ENCODE measurements around the gene RSPO3. TPM values are rescaled to one million over a fixed set of nuclear protein-coding genes. Genes with fewer than 3 reads are reported as not detected.

The RSPO3 gene
- total RNA-seq, 1 experiment from 2014 or later: 0.11 TPM

- peaks cover 10% of the 10 kb centered on the region for H3K27me3 Mint-ChIP-seq (ENCODE audit: insufficient read depth, unreplicated experiment)
- CTCF ChIA-PET: no interaction called here
- no TSS peak for BruUV-seq (replicated peaks)
- no peaks in the 10 kb centered on the region for H3K27me3 ChIP-seq (replicated peaks; ENCODE audit: control insufficient read depth, insufficient read depth, low read length)
- no peak overlapping the region for H3K27ac Mint-ChIP-seq (ENCODE audit: unreplicated experiment)
- peaks cover 6% of the 10 kb centered on the region for H3K4me1 Mint-ChIP-seq (ENCODE audit: low read depth, unreplicated experiment)
- DNase-seq: no peak
- H3K36me3 ChIP-seq (ENCODE audit: control insufficient read depth, insufficient read depth, low read length): no peaks in the 10 kb centered on the region
- no peaks in the 10 kb centered on the region for H3K36me3 Mint-ChIP-seq (ENCODE audit: insufficient read depth, unreplicated experiment)
- POLR2A ChIA-PET: no interaction called here
- no peaks in the 10 kb centered on the region for H3K4me1 ChIP-seq
- intact Hi-C loops (cut with micrococcal nuclease; ENCODE audit: unreplicated experiment): no loop called here
- H3K9me3 Mint-ChIP-seq (ENCODE audit: unreplicated experiment): no peaks in the 10 kb centered on the region
- TF ChIP-seq CTCF (IDR thresholded peaks at IDR 0.05; ENCODE audit: insufficient read depth in 1 of 2, low read depth in 1 of 2, low read length in 1 of 2, severe bottlenecking in 1 of 2, unreplicated experiment in 1 of 2): no peak
- no peaks in the 10 kb centered on the region for H3K9me3 ChIP-seq
- H3K4me3 Mint-ChIP-seq (ENCODE audit: unreplicated experiment): no peak overlapping the region
- H3K4me3 ChIP-seq (ENCODE audit: low read depth, low read length): no peak overlapping the region
These were observed 62.0 kb downstream of the RSPO3 start for GRCh38 chr6:127180426-127180825.

DNA sequence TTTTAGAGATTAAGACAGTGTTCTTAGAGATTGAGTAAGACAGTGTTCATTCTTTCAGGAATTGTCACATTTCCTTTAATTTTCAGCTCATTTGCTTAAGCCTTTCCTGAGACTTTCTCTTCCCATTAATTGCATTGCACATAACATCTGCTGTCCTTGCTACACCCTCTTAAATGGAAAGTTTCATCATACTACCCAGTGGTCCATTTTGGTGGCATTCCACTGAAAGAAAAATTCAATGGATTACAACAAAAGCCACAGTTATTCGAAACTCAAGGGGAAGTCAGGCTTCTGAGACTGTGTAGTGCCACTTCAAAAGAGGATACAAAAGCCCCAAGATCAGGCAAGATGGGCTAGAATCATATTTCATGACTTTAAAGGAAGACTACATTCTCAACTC lies 64.0 kb downstream of the RSPO3 start:
- no peaks in the 10 kb centered on the region for H3K27me3 ChIP-seq (replicated peaks; ENCODE audit: control insufficient read depth, insufficient read depth, low read length)
- Mint-ChIP-seq H3K36me3 (ENCODE audit: insufficient read depth, unreplicated experiment) (no peaks in the 10 kb centered on the region), H3K4me1 (ENCODE audit: low read depth, unreplicated experiment) (peaks cover 3% of the 10 kb centered on the region), H3K4me3 (ENCODE audit: unreplicated experiment) (no peak overlapping the region), H3K9me3 (ENCODE audit: unreplicated experiment) (no peaks in the 10 kb centered on the region), H3K27ac (ENCODE audit: unreplicated experiment) (no peak overlapping the region), H3K27me3 (ENCODE audit: insufficient read depth, unreplicated experiment) (peaks cover 10% of the 10 kb centered on the region)
- no peak for TF ChIP-seq CTCF (IDR thresholded peaks at IDR 0.05; ENCODE audit: insufficient read depth in 1 of 2, low read depth in 1 of 2, low read length in 1 of 2, severe bottlenecking in 1 of 2, unreplicated experiment in 1 of 2)
- ChIA-PET CTCF (no interaction called here), POLR2A (no interaction called here)
- DNase-seq: no peak
- H3K4me1 ChIP-seq: no peaks in the 10 kb centered on the region
- no TSS peak for BruUV-seq (replicated peaks)
- H3K9me3 ChIP-seq: no peaks in the 10 kb centered on the region
- no peaks in the 10 kb centered on the region for H3K36me3 ChIP-seq (ENCODE audit: control insufficient read depth, insufficient read depth, low read length)
- intact Hi-C loops (cut with micrococcal nuclease; ENCODE audit: unreplicated experiment): no loop called here
- no peak overlapping the region for H3K4me3 ChIP-seq (ENCODE audit: low read depth, low read length)

DNA sequence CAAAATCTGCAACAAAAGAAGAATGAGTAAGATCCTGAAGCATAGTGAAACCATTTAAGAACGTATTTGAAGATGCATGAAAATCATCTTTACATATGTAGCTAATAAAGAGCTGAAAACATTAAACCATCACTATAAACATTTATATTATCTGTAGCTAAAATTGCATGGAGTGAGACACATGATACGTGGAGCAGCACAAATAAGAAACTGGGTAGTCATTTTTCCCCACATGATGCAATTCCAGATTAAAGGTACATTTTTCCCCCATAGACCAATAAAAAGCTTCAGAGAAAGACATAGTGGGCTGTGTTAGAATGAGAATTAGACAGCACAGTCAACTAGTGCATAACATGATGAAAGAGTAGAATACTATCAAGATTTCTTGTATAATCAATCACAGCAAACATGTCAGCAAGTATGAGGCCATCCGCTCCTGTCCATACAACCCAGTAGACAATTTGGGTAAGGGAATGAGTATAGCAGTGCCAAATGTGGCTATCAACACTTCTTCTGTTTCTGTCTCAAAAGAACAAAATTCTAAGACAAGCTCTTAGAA lies 67.0 kb downstream of the RSPO3 start:
- H3K4me3 Mint-ChIP-seq (ENCODE audit: unreplicated experiment): no peak overlapping the region
- intact Hi-C loops (cut with micrococcal nuclease; ENCODE audit: unreplicated experiment): no loop called here

More for the DNA sequence above, 67.0 kb downstream of the RSPO3 start:
- Histone ChIP-seq H3K27me3 (replicated peaks; ENCODE audit: control insufficient read depth, insufficient read depth, low read length) (no peaks in the 10 kb centered on the region), H3K36me3 (ENCODE audit: control insufficient read depth, insufficient read depth, low read length) (no peaks in the 10 kb centered on the region), H3K9me3 (no peaks in the 10 kb centered on the region), H3K4me3 (ENCODE audit: low read depth, low read length) (no peak overlapping the region), H3K4me1 (no peaks in the 10 kb centered on the region)
- no peak for TF ChIP-seq CTCF (IDR thresholded peaks at IDR 0.05; ENCODE audit: insufficient read depth in 1 of 2, low read depth in 1 of 2, low read length in 1 of 2, severe bottlenecking in 1 of 2, unreplicated experiment in 1 of 2)
- Mint-ChIP-seq H3K4me1 (ENCODE audit: low read depth, unreplicated experiment) (no peaks in the 10 kb centered on the region), H3K27ac (ENCODE audit: unreplicated experiment) (no peak overlapping the region), H3K27me3 (ENCODE audit: insufficient read depth, unreplicated experiment) (peaks cover 3% of the 10 kb centered on the region), H3K9me3 (ENCODE audit: unreplicated experiment) (no peaks in the 10 kb centered on the region), H3K36me3 (ENCODE audit: insufficient read depth, unreplicated experiment) (no peaks in the 10 kb centered on the region)
- POLR2A ChIA-PET: no interaction called here
- no peak for DNase-seq
- CTCF ChIA-PET: interaction anchor here (2.5 kb wide), 1 partner anchor 81 kb away, joined by 17 read pairs; the partner anchor contains the start of gene RNF146
- BruUV-seq (replicated peaks): no TSS peak
